IMR-90 (cell line): ENCODE results near the gene GLRA3. TPM values are rescaled to one million over a fixed set of nuclear protein-coding genes. Genes with fewer than 3 reads are reported as not detected.

Experiments
- ATAC-seq: fragments of 200-7000 bp; cut with Tn5 transposase; 2 replicates; pipeline ENCODE4 v1.9.1; 2020; ENCODE audit warnings: low read depth, mild to moderate bottlenecking, moderate library complexity
- BruUV-seq: library from RNA; stranded (reverse); fragments of 400-500 nt; replicated peaks from 2 replicates; lab custom pipeline; 2021; lab: Mats Ljungman, UMichigan
- CTCF ChIA-PET: fragments of 300-600 bp; formaldehyde crosslinking; extraction: SDS; loops from one replicate; lab custom pipeline; 2021; ENCODE audit warnings: antibody characterized with exemption; lab: Yijun Ruan, JAX
- POLR2A ChIA-PET: fragments of 300-600 bp; sonication (Branson Sonifier 250); formaldehyde crosslinking; loops from one replicate; lab custom pipeline; 2022; ENCODE audit warnings: antibody characterized with exemption; ENCODE audit not compliant: unreplicated experiment; lab: Charles Lee
- DNase-seq: peaks from one replicate; pipeline ENCODE4 v3.0.0; 2013
- H2AFZ ChIP-seq: replicated peaks from 2 replicates; pipeline ENCODE3; 2013; ENCODE audit warnings: low read length, mild to moderate bottlenecking; ENCODE audit not compliant: poor library complexity
- H2AK5ac ChIP-seq: 2 replicates; pipeline ENCODE4 v1.6.1; 2013; ENCODE audit warnings: low read depth, low read length, inconsistent platforms
- H2AK9ac ChIP-seq: replicated peaks from 2 replicates; pipeline ENCODE3; 2013; ENCODE audit warnings: mild to moderate bottlenecking, low read depth, low read length, moderate library complexity; ENCODE audit not compliant: poor library complexity
- H2BK120ac ChIP-seq: 2 replicates; pipeline ENCODE4 v1.6.1; 2013; ENCODE audit warnings: low read depth, low read length, inconsistent platforms
- H2BK15ac ChIP-seq: 3 replicates; pipeline ENCODE4 v1.6.1; 2013; ENCODE audit warnings: low read depth, low read length, inconsistent platforms
- H2BK20ac ChIP-seq: 2 replicates; pipeline ENCODE4 v1.6.1; 2013; ENCODE audit warnings: low read depth, mild to moderate bottlenecking, inconsistent platforms, low read length, moderate library complexity
- H2BK5ac ChIP-seq: 2 replicates; pipeline ENCODE4 v1.6.1; 2013; ENCODE audit warnings: mild to moderate bottlenecking, low read depth, low read length, inconsistent platforms; ENCODE audit not compliant: poor library complexity, severe bottlenecking
- H3K14ac ChIP-seq: replicated peaks from 2 replicates; pipeline ENCODE4 v1.6.1; 2013; ENCODE audit warnings: low read depth, low read length, inconsistent platforms
- H3K18ac ChIP-seq: 2 replicates; pipeline ENCODE4 v1.6.1; 2013; ENCODE audit warnings: low read depth, low read length, control low read depth
- H3K23ac ChIP-seq: 2 replicates; pipeline ENCODE4 v1.6.1; 2013; ENCODE audit warnings: low read depth, low read length, inconsistent platforms
- H3K27ac ChIP-seq: 2 replicates; pipeline ENCODE4 v1.5.1; 2013; ENCODE audit warnings: mild to moderate bottlenecking, control low read depth, low read length; ENCODE audit not compliant: insufficient read depth
- H3K27me3 ChIP-seq: 2 replicates; pipeline ENCODE4 v1.6.1; 2013; ENCODE audit warnings: low read length; ENCODE audit not compliant: control insufficient read depth, insufficient read depth
- H3K36me3 ChIP-seq: 2 replicates; pipeline ENCODE4 v1.6.1; 2013; ENCODE audit warnings: low read length, mixed read lengths; ENCODE audit not compliant: control insufficient read depth, insufficient read depth
- H3K4ac ChIP-seq: 2 replicates; pipeline ENCODE4 v1.6.1; 2013; ENCODE audit warnings: low read depth, low read length, inconsistent platforms
- H3K4me1 ChIP-seq: 2 replicates; pipeline ENCODE4 v1.6.1; 2013; ENCODE audit warnings: low read length, mixed read lengths; ENCODE audit not compliant: control insufficient read depth, insufficient read depth
- H3K4me2 ChIP-seq: 2 replicates; pipeline ENCODE4 v1.6.1; 2013; ENCODE audit warnings: low read depth, mild to moderate bottlenecking, control low read depth, low read length, moderate library complexity
- H3K4me3 ChIP-seq: 2 replicates; pipeline ENCODE4 v1.5.1; 2013; ENCODE audit warnings: low read depth, mild to moderate bottlenecking, control low read depth, low read length, moderate library complexity; ENCODE audit not compliant: insufficient read depth
- H3K56ac ChIP-seq: 2 replicates; pipeline ENCODE4 v1.6.1; 2013; ENCODE audit warnings: low read length, inconsistent platforms; ENCODE audit not compliant: insufficient read depth; ENCODE audit errors: extremely low read depth
- H3K79me1 ChIP-seq, 2 experiments: 2 replicates each; pipeline ENCODE4 v1.6.1; 2013; ENCODE audit warnings: low read length in 2 of 2, inconsistent platforms in 1 of 2, low read depth in 1 of 2
- H3K9ac ChIP-seq: 2 replicates; pipeline ENCODE4 v1.6.1; 2013; ENCODE audit warnings: low read depth, low read length, control low read depth
- H3K9me1 ChIP-seq: 2 replicates; pipeline ENCODE4 v1.6.1; 2013; ENCODE audit warnings: low read length, inconsistent platforms; ENCODE audit not compliant: insufficient read depth
- H3K9me3 ChIP-seq: 2 replicates; pipeline ENCODE4 v1.6.1; 2013; ENCODE audit warnings: low read length; ENCODE audit not compliant: control insufficient read depth, insufficient read depth
- H4K20me1 ChIP-seq: 2 replicates; pipeline ENCODE4 v1.6.1; 2013; ENCODE audit warnings: low read length, inconsistent platforms; ENCODE audit not compliant: insufficient read depth
- H4K5ac ChIP-seq: 2 replicates; pipeline ENCODE4 v1.6.1; 2013; ENCODE audit warnings: mild to moderate bottlenecking, low read depth, low read length, control low read depth
- H4K8ac ChIP-seq, 2 experiments: 2 replicates each; pipeline ENCODE4 v1.6.1; 2013; ENCODE audit warnings: low read depth in 2 of 2, low read length in 2 of 2, control low read depth in 1 of 2, inconsistent platforms in 1 of 2
- H4K91ac ChIP-seq: 2 replicates; pipeline ENCODE4 v1.6.1; 2013; ENCODE audit warnings: low read depth, low read length, inconsistent platforms; ENCODE audit not compliant: insufficient read depth
- FOS ChIP-seq: fragments of 150-350 bp; IDR thresholded peaks from 2 replicates; pipeline ENCODE4 v1.6.1; 2016; ENCODE audit warnings: low read depth, low read length
- SMC3 ChIP-seq: fragments of 150-350 bp; IDR thresholded peaks from 2 replicates; pipeline ENCODE4 v1.6.1; 2016; ENCODE audit warnings: low read depth, mild to moderate bottlenecking, antibody characterized with exemption, low read length, moderate library complexity
- WGBS, 2 experiments: methylation state at CpG; one replicate each; pipeline versions ENCODE4 v1.1.5 to v1.1.7; 2013; ENCODE audit warnings: missing lambda C conversion rate in 2 of 2; ENCODE audit not compliant: insufficient read length in 1 of 2; ENCODE audit errors: extremely low coverage in 2 of 2; 5-methylcytosine and 5-hydroxymethylcytosine counted together
- dilution Hi-C: fragments of 300-500 bp; cut with HindIII; formaldehyde crosslinking; loops from one replicate; pipeline ENCODE4 v1.14.3; 2018; ENCODE audit warnings: low sequenced_read_pairs; ENCODE audit not compliant: unreplicated experiment
- in situ Hi-C: fragments of 300-500 bp; cut with MboI; formaldehyde crosslinking; loops from 3 replicates; pipeline ENCODE4 v1.14.3; 2019; ENCODE audit warnings: low sequenced_read_pairs, inconsistent platforms, mixed read lengths
- intact Hi-C: fragments of 100-400 bp; cut with micrococcal nuclease; formaldehyde crosslinking; loops from 2 replicates; pipeline ENCODE4 v1.10.0; 2022
- polyA plus RNA-seq, 3 experiments: library from polyadenylated mRNA; depleted of rRNA; stranded (reverse); fragments of >200 nt; gene quantifications; 2 replicates each; pipeline ENCODE4 v1.2.3, GENCODE V29; 2012; ENCODE audit warnings: low replicate concordance in 1 of 3
- total RNA-seq: library from RNA; depleted of rRNA; stranded (reverse); fragments of >200 nt; gene quantifications from 2 replicates; pipeline ENCODE4 v1.2.3, GENCODE V29; 2012
- TF ChIP-seq, protein P1 (sequence below): conservative IDR thresholded peaks from 2 replicates; pipeline ENCODE4 v1.5.1; 2012; ENCODE audit warnings: mild to moderate bottlenecking, low read depth, low read length, improper control_type of control experiment
- TF ChIP-seq, protein P2 (sequence below): fragments of 150-350 bp; IDR thresholded peaks from 2 replicates; pipeline ENCODE4 v1.6.1; 2016; ENCODE audit warnings: low read depth, mild to moderate bottlenecking, low read length, moderate library complexity, borderline replicate concordance

The GLRA3 gene
- total and polyA plus RNA-seq, 2 of the 4 experiments (the other 2 are of a cell fraction) = not detected

DNA sequence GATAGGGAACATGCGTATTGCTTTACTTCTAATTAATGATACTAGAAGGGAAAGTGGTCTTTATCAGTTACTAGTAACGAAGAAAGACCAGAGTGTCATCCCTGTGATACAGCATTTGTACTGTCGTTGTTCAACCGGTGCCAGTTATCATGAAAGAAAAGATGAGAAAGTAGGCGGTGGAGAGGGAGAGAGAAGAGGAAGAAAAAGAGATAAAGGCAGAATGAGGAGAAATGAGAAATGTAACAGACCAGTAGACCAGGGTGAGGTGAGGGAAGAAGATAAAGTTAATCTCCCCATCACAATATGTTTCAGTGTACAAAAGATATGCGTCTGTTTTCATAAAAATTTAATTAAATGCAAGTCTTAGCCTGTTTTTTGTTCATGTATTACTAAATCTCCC is 171.6 kb downstream of the GLRA3 start:
- POLR2A ChIA-PET = no interaction called here
- ATAC-seq = no peak
- H2AFZ ChIP-seq = no peak overlapping the region

More for the DNA sequence above, 171.6 kb downstream of the GLRA3 start:
- Histone ChIP-seq H3K9ac (no peak overlapping the region), H3K4me2 (no peak overlapping the region), H3K9me3 (no peaks in the 10 kb centered on the region; the same call in 1 of the 2 replicates), H3K56ac (no peak overlapping the region), H4K5ac (no peak overlapping the region), H3K4ac (no peak overlapping the region), H3K14ac (no peak overlapping the region), H2AK9ac (no peak overlapping the region), H4K91ac (no peak overlapping the region), H3K27me3 (no peaks in the 10 kb centered on the region), H4K8ac (no peak overlapping the region), H3K9me1 (no peaks in the 10 kb centered on the region), H2BK120ac (no peak overlapping the region), H3K23ac (no peak overlapping the region), H3K79me1 (no peaks in the 10 kb centered on the region), H2BK15ac (no peak overlapping the region), H4K20me1 (no peaks in the 10 kb centered on the region), H3K36me3 (no peaks in the 10 kb centered on the region), H2BK20ac (no peak overlapping the region), H2AK5ac (no peak overlapping the region), H3K4me3 (no peak overlapping the region), H3K4me1 (no peaks in the 10 kb centered on the region), H2BK5ac (no peak overlapping the region), H3K27ac (no peak overlapping the region), H3K18ac (no peak overlapping the region)
- 48% methylated on average over 3 of the region's 6 CpGs; no CpG with 5 or more reads in 1 of the 2 experiments for WGBS, 2 experiments
- BruUV-seq = no TSS peak
- CTCF ChIA-PET = no interaction called here
- TF ChIP-seq, protein P1, sequence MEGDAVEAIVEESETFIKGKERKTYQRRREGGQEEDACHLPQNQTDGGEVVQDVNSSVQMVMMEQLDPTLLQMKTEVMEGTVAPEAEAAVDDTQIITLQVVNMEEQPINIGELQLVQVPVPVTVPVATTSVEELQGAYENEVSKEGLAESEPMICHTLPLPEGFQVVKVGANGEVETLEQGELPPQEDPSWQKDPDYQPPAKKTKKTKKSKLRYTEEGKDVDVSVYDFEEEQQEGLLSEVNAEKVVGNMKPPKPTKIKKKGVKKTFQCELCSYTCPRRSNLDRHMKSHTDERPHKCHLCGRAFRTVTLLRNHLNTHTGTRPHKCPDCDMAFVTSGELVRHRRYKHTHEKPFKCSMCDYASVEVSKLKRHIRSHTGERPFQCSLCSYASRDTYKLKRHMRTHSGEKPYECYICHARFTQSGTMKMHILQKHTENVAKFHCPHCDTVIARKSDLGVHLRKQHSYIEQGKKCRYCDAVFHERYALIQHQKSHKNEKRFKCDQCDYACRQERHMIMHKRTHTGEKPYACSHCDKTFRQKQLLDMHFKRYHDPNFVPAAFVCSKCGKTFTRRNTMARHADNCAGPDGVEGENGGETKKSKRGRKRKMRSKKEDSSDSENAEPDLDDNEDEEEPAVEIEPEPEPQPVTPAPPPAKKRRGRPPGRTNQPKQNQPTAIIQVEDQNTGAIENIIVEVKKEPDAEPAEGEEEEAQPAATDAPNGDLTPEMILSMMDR = no peak
- TF ChIP-seq FOS = no peak
- TF ChIP-seq SMC3 = no peak
- TF ChIP-seq, protein P2, sequence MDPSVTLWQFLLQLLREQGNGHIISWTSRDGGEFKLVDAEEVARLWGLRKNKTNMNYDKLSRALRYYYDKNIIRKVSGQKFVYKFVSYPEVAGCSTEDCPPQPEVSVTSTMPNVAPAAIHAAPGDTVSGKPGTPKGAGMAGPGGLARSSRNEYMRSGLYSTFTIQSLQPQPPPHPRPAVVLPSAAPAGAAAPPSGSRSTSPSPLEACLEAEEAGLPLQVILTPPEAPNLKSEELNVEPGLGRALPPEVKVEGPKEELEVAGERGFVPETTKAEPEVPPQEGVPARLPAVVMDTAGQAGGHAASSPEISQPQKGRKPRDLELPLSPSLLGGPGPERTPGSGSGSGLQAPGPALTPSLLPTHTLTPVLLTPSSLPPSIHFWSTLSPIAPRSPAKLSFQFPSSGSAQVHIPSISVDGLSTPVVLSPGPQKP = no peak
- dilution Hi-C loops = no loop called here
- in situ Hi-C loops = no loop called here
- intact Hi-C loops = no loop called here
- DNase-seq = no peak
